PC-9 (cell line): ENCODE data around the gene TCF20. TPM values are rescaled to one million over a fixed set of nuclear protein-coding genes. Genes with fewer than 3 reads are reported as not detected.

Experiments
- BruUV-seq: library from RNA; stranded (reverse); fragments of 400-500 nt; replicated peaks from 2 replicates; lab custom pipeline; 2021; lab: Mats Ljungman, UMichigan
- CTCF ChIA-PET: fragments of 300-600 bp; sonication (Branson Sonifier 250); formaldehyde crosslinking; loops from one replicate; lab custom pipeline; 2022; ENCODE audit warnings: antibody characterized with exemption; lab: Charles Lee
- POLR2A ChIA-PET: fragments of 300-600 bp; sonication (Branson Sonifier 250); formaldehyde crosslinking; loops from one replicate; lab custom pipeline; 2022; ENCODE audit warnings: antibody characterized with exemption; ENCODE audit not compliant: unreplicated experiment; lab: Charles Lee
- DNase-seq, 2 experiments: peaks; one replicate each; pipeline versions ENCODE4 v3.0.0 to v3.0.0-alpha.2; 2015 to 2022; ENCODE audit warnings: mixed read lengths in 1 of 2
- H2AFZ ChIP-seq: fragments of 200-600 bp; sonication (generic); 2 replicates; pipeline ENCODE4 v1.8.1; 2017; ENCODE audit warnings: antibody characterized with exemption
- H3F3A ChIP-seq: fragments of 200-600 bp; sonication (generic); 2 replicates; pipeline ENCODE4 v1.8.1; 2017; ENCODE audit warnings: antibody characterized with exemption, mild to moderate bottlenecking, low read depth; ENCODE audit not compliant: insufficient read depth
- H3K27ac ChIP-seq: fragments of 200-600 bp; sonication (generic); 2 replicates; pipeline ENCODE4 v1.6.1; 2016; ENCODE audit warnings: mixed run types
- H3K27me3 ChIP-seq: fragments of 200-600 bp; sonication (generic); 2 replicates; pipeline ENCODE4 v1.6.1; 2016; ENCODE audit warnings: low read depth, mixed run types; ENCODE audit not compliant: insufficient read depth
- H3K36me3 ChIP-seq: fragments of 200-600 bp; sonication (generic); 2 replicates; pipeline ENCODE4 v1.6.1; 2016; ENCODE audit warnings: low read depth, mixed run types
- H3K4me1 ChIP-seq: fragments of 200-600 bp; sonication (generic); replicated peaks from 2 replicates; pipeline ENCODE4 v1.6.1; 2016; ENCODE audit warnings: mixed run types; ENCODE audit not compliant: insufficient read depth
- H3K4me2 ChIP-seq: fragments of 200-600 bp; sonication (generic); 2 replicates; pipeline ENCODE4 v1.6.1; 2017; ENCODE audit warnings: mixed run types
- H3K4me3 ChIP-seq: fragments of 200-600 bp; sonication (generic); 2 replicates; pipeline ENCODE4 v1.6.1; 2016; ENCODE audit warnings: mixed run types
- H3K79me2 ChIP-seq: fragments of 200-600 bp; sonication (generic); 2 replicates; pipeline ENCODE4 v1.6.1; 2017; ENCODE audit warnings: low read depth, mixed run types
- H3K9me2 ChIP-seq: fragments of 200-600 bp; sonication (generic); 2 replicates; pipeline ENCODE4 v1.8.1; 2017; ENCODE audit warnings: mild to moderate bottlenecking; ENCODE audit not compliant: insufficient read depth
- H3K9me3 ChIP-seq: fragments of 200-600 bp; sonication (generic); 2 replicates; pipeline ENCODE4 v1.8.1; 2016; ENCODE audit warnings: low read depth; ENCODE audit not compliant: insufficient read depth
- H4K20me1 ChIP-seq: fragments of 200-600 bp; sonication (generic); 2 replicates; pipeline ENCODE4 v1.8.1; 2017; ENCODE audit not compliant: insufficient read depth
- EZH2 ChIP-seq: fragments of 200-600 bp; sonication (generic); IDR thresholded peaks from 2 replicates; pipeline ENCODE4 v1.8.0; 2017; ENCODE audit warnings: antibody characterized with exemption, low read depth
- intact Hi-C: fragments of 100-400 bp; cut with micrococcal nuclease; formaldehyde crosslinking; loops from one replicate; pipeline ENCODE4 v1.10.0; 2022; ENCODE audit not compliant: unreplicated experiment
- total RNA-seq: library from RNA; stranded (reverse); gene quantifications from 2 replicates; pipeline ENCODE4 v1.2.3, GENCODE V29; 2021
- TF ChIP-seq, protein P1 (sequence below): fragments of 200-600 bp; sonication (generic); conservative IDR thresholded peaks from 2 replicates; pipeline ENCODE4 v1.6.1; 2017; ENCODE audit warnings: mixed run types, antibody characterized with exemption, mild to moderate bottlenecking, moderate library complexity

The TCF20 gene
- total RNA-seq, 1 experiment from 2014 or later = 79.1 TPM

DNA sequence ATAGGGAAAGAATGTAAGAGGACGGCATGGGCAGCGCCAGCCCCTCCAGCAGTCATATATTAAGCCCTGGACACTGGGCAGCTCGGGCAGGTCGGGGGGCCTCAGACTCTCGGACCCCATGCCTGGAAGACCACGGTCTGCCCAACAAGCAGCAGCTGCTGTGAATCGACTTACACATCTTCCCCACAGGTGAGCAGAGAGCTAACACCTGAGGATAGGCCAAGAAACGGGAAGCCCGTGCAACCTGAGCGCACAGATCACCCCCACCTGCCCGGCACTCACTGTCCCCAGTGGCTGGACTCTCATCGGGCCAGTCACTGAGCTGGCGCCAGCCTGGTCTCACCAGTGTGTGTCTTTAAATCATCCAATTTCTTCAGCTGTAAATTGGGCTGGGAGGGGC lies 4.7 kb upstream of the TCF20 start:
- TF ChIP-seq, protein P1, sequence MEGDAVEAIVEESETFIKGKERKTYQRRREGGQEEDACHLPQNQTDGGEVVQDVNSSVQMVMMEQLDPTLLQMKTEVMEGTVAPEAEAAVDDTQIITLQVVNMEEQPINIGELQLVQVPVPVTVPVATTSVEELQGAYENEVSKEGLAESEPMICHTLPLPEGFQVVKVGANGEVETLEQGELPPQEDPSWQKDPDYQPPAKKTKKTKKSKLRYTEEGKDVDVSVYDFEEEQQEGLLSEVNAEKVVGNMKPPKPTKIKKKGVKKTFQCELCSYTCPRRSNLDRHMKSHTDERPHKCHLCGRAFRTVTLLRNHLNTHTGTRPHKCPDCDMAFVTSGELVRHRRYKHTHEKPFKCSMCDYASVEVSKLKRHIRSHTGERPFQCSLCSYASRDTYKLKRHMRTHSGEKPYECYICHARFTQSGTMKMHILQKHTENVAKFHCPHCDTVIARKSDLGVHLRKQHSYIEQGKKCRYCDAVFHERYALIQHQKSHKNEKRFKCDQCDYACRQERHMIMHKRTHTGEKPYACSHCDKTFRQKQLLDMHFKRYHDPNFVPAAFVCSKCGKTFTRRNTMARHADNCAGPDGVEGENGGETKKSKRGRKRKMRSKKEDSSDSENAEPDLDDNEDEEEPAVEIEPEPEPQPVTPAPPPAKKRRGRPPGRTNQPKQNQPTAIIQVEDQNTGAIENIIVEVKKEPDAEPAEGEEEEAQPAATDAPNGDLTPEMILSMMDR = no peak
- TF ChIP-seq EZH2 = no peak
- peaks cover 21% of the 10 kb centered on the region; the same call in 1 of the 2 replicates for H3F3A ChIP-seq
- no peak overlapping the region for H3K4me3 ChIP-seq
- H3K9me3 ChIP-seq = no peaks in the 10 kb centered on the region
- H3K9me2 ChIP-seq = no peaks in the 10 kb centered on the region
- H4K20me1 ChIP-seq = no peaks in the 10 kb centered on the region
- POLR2A ChIA-PET = no interaction called here
- no peak overlapping the region for H3K4me2 ChIP-seq
- CTCF ChIA-PET = no interaction called here
- no peak for DNase-seq
- BruUV-seq = no TSS peak
- peaks cover 5% of the 10 kb centered on the region for H3K4me1 ChIP-seq
- H2AFZ ChIP-seq = no peak overlapping the region
- H3K36me3 ChIP-seq = no peaks in the 10 kb centered on the region
- H3K27ac ChIP-seq = no peak overlapping the region
- H3K79me2 ChIP-seq = peaks cover 8% of the 10 kb centered on the region
- intact Hi-C loops = no loop called here
- no peaks in the 10 kb centered on the region for H3K27me3 ChIP-seq

DNA sequence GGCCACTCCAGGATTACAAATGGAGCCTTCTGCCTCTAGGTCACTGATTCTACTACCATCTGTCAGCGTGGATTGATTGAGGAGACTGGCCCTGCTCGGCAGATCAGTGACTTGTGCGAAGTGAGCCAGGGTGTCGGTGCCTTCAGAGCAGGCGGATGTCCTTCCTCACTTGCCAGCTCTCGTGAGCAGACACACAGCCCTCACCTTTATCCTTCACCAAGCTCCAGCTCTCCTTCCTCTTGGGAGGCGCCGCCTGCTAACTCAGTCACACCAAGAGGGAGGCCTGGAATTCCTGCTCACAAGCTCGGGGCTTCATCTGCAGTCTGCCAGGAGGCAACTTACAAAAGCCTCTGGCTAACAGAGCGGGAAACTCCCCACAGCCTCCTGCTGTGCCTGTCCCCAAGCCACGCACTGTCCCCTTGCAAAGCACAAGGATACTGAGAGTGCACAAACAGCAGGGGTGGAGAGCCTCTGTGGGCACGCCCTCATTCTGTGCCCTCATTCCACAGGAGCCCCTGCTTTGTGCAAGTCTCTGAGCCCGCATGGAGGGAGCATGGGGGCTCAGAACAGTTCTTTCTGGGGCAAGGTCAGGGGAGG lies 3.5 kb upstream of the TCF20 start:
- no peak overlapping the region for H3K27ac ChIP-seq
- CTCF ChIA-PET = no interaction called here
- no peaks in the 10 kb centered on the region for H3K9me2 ChIP-seq
- no peaks in the 10 kb centered on the region for H3K36me3 ChIP-seq
- H3K9me3 ChIP-seq = no peaks in the 10 kb centered on the region
- H3K27me3 ChIP-seq = no peaks in the 10 kb centered on the region
- no peak for DNase-seq
- POLR2A ChIA-PET = interaction anchor here (0.7 kb wide), 1 partner anchor 95 kb away, joined by 4 read pairs; no protein-coding TSS in a partner anchor
- peaks cover 29% of the 10 kb centered on the region for H3F3A ChIP-seq
- TF ChIP-seq, protein P1 = no peak
- TF ChIP-seq EZH2 = no peak
- peaks cover 5% of the 10 kb centered on the region for H3K4me1 ChIP-seq
- peaks cover 4% of the 10 kb centered on the region for H4K20me1 ChIP-seq
- no TSS peak for BruUV-seq
- H3K4me3 ChIP-seq = no peak overlapping the region
- no peak overlapping the region for H2AFZ ChIP-seq
- peaks cover 20% of the 10 kb centered on the region for H3K79me2 ChIP-seq
- intact Hi-C loops = loop anchor here (5.0 kb wide), 1 partner anchor 163 kb away; no protein-coding TSS in a partner anchor
- H3K4me2 ChIP-seq = no peak overlapping the region

DNA sequence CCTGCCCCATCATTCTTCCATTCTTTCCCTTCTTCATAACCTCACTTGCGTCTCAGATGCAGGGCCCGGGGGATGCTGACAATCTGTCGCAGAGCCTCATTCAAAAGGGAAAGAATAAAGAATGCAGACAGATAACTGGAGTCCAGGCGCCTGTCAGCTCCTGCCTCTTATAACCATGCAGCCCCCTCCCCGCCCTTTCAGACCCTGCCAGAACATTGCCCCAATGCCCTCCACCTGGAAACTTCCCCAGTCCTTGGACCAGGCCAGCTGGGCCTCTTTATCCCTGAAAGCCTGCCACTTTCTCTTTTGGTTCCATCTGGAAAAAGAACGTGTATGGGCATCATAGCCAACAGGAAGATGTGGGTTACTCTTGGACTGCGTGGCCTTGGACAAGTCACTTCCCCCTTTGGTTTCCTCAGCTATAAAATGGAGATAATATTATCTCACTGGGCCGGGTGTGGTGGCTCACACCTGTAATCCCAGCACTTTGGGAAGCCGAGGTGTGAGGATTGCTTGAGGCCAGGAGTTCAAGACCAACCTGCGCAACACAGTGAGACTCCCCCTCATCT lies 2.1 kb upstream of the TCF20 start:
- no peak overlapping the region for H3K4me2 ChIP-seq

More for the DNA sequence above, 2.1 kb upstream of the TCF20 start:
- intact Hi-C loops = loop anchor here (5.0 kb wide), 1 partner anchor 165 kb away; no protein-coding TSS in a partner anchor
- no peaks in the 10 kb centered on the region for H3K27me3 ChIP-seq
- ChIA-PET POLR2A (no interaction called here), CTCF (interaction anchor here (0.6 kb wide), 1 partner anchor 44 kb away, joined by 3 read pairs; no protein-coding TSS in a partner anchor)
- H3F3A ChIP-seq = peaks cover 28% of the 10 kb centered on the region
- no peaks in the 10 kb centered on the region for H3K9me2 ChIP-seq
- H3K9me3 ChIP-seq = no peaks in the 10 kb centered on the region
- H3K79me2 ChIP-seq = peaks cover 34% of the 10 kb centered on the region
- TF ChIP-seq, protein P1 = no peak
- no peak for TF ChIP-seq EZH2
- H3K4me1 ChIP-seq = peaks cover 18% of the 10 kb centered on the region
- peaks cover 17% of the 10 kb centered on the region for H4K20me1 ChIP-seq
- no peak overlapping the region for H3K4me3 ChIP-seq
- no peak overlapping the region for H2AFZ ChIP-seq
- BruUV-seq = no TSS peak
- no peak for DNase-seq
- H3K27ac ChIP-seq = no peak overlapping the region
- H3K36me3 ChIP-seq = no peaks in the 10 kb centered on the region
